ENCODE measurements around the gene FOXG1.

DNA sequence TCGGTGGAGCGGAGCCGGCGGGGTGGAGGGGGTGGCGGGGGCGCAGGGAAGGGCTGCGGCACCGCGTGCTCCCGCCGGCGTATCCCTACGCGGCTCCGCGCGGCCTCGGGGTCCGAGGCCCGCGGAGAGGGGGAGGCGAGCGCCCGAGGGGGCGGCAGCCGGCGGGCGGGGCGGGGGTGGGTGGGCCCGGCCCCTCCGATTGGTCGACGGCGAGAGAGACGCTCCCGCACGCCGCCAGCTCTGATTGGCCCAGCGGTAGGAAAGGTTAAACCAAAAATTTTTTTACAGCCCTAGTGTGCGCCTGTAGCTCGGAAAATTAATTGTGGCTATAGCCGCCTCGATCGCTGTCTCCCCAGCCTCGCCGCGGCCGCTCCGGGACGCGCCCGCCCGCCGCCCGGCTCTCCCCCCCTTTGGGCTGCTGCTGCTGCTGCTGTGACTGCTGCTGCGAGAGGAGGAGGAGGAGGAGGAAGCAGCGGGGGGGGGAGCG, at the start of gene FOXG1:
- TF ChIP-seq RAD21 (conservative IDR thresholded peaks at IDR 0.05), result no peak
- TF ChIP-seq, protein P1, sequence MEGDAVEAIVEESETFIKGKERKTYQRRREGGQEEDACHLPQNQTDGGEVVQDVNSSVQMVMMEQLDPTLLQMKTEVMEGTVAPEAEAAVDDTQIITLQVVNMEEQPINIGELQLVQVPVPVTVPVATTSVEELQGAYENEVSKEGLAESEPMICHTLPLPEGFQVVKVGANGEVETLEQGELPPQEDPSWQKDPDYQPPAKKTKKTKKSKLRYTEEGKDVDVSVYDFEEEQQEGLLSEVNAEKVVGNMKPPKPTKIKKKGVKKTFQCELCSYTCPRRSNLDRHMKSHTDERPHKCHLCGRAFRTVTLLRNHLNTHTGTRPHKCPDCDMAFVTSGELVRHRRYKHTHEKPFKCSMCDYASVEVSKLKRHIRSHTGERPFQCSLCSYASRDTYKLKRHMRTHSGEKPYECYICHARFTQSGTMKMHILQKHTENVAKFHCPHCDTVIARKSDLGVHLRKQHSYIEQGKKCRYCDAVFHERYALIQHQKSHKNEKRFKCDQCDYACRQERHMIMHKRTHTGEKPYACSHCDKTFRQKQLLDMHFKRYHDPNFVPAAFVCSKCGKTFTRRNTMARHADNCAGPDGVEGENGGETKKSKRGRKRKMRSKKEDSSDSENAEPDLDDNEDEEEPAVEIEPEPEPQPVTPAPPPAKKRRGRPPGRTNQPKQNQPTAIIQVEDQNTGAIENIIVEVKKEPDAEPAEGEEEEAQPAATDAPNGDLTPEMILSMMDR (IDR thresholded peaks at IDR 0.05; ENCODE audit: poor library complexity, severe bottlenecking), result no peak

All from neural cell (in vitro differentiated cells).